Pancreas (tissue), 10 donors: ENCODE results near the gene TLCD1. TPM values are rescaled to one million over a fixed set of nuclear protein-coding genes. Genes with fewer than 3 reads are reported as not detected.

Source experiments
- ATAC-seq, 4 donors: fragments of 200-7000 bp; cut with Tn5 transposase; one replicate each; pipeline versions ENCODE4 v1.8.0 to v1.9.1; 2020; ENCODE audit warnings: mild to moderate bottlenecking in 4 of 4, moderate library complexity in 4 of 4
- DNase-seq, 6 donors: peaks; one replicate each; pipeline ENCODE4 v3.0.0-alpha.2; 2020
- FAIRE-seq: peaks from 2 replicates; lab custom pipeline; 2012; peaks lifted over from hg19 to GRCh38; lab: Jason Lieb, UNC
- H3K27ac ChIP-seq, 4 donors: fragments of 200-600 bp; sonication (generic); 1 replicate in 3 of 4; 2 replicates in 1 of 4; pipeline versions ENCODE4 v1.5.0 to v1.8.0; 2020
- H3K27me3 ChIP-seq, 4 donors: fragments of 200-600 bp; one replicate each; pipeline ENCODE4 v1.8.0; 2021
- H3K36me3 ChIP-seq, 3 donors: fragments of 200-600 bp; sonication (generic) in 1 of 3; one replicate each; pipeline versions ENCODE4 v1.5.0 to v1.8.0; 2020 to 2021
- H3K4me1 ChIP-seq, 3 donors: fragments of 200-600 bp; one replicate each; pipeline ENCODE4 v1.8.0; 2021
- H3K4me3 ChIP-seq, 4 donors: fragments of 200-600 bp; sonication (generic) in 2 of 4; one replicate each; pipeline versions ENCODE4 v1.5.0 to v1.8.0; 2020 to 2021
- H3K9me3 ChIP-seq, 4 donors: fragments of 200-600 bp; one replicate each; pipeline ENCODE4 v1.8.0; 2021
- WGBS, 2 donors: extraction: QIAGEN DNeasy Blood & Tissue Kit; methylation state at CpG; one replicate each; pipeline ENCODE4 v1.1.7; 2013; 5-methylcytosine and 5-hydroxymethylcytosine counted together
- intact Hi-C, 3 donors: fragments of 100-400 bp; cut with DNase I; formaldehyde crosslinking; loops; one replicate each; pipeline versions ENCODE4 v1.11.1 to v1.14.2; 2022
- polyA plus RNA-seq, 2 donors: library from polyadenylated mRNA; stranded (reverse); fragments of 200-250 nt; gene quantifications; one replicate each; pipeline ENCODE4 v1.2.3, GENCODE V29; 2013
- total RNA-seq, 6 donors: library from RNA; stranded (reverse); fragmentation: NEBNext Ultra II Directional in 4 of 6; extraction: Animal tissue kit (Norgen Biotek cat#: 25700) in 4 of 6; gene quantifications; one replicate each; pipeline versions ENCODE4 v1.2.1 to v1.2.4, GENCODE V29; 2021 to 2023
- TF ChIP-seq, protein P1 (sequence below), 4 donors: fragments of 200-600 bp; sonication (generic) in 3 of 4; IDR thresholded peaks; one replicate each; pipeline versions ENCODE4 v1.5.0 to v1.8.0; 2021; ENCODE audit warnings: antibody characterized with exemption in 4 of 4
- donor health status: healthy with polysubstance abuse.
- donor health status: DM: no; HTN: no; CAD: no; lungs with moderate emphysema.
- donor health status: DM: no; HTN: no; CAD: no.
- donor health status: control.
- donor health status: control.
- donor health status: Bipolar disorder and iron deficiency.
- donor health status: DM: yes; HTN: yes; CAD: no.
- donor health status: DM: no; HTN: no; CAD: no.
- donor health status: DM: no; HTN: no; CAD: no.
- donor health status: DM: yes; HTN: yes; CAD: no.

TLCD1 gene
- total and polyA plus RNA-seq, 8 donors = 3.7 to 10.5 (median 5.3) TPM

GRCh38 chr17:28700278-28700677, 25.8 kb downstream of the TLCD1 start:
- no peaks in the 10 kb centered on the region for H3K27me3 ChIP-seq
- H3K4me3 ChIP-seq = no peak overlapping the region
- DNase-seq (no peak), FAIRE-seq (no peak), ATAC-seq (no peak)
- H3K27ac ChIP-seq = no peak overlapping the region
- WGBS, 2 donors = 82 to 85% methylated on average over 8 of the region's 8 CpGs
- intact Hi-C loops = no loop called here
- H3K9me3 ChIP-seq = no peaks in the 10 kb centered on the region
- peaks cover 9 to 72% (median 61%) of the 10 kb centered on the region in 3 donors for H3K36me3 ChIP-seq
- H3K4me1 ChIP-seq = no peaks in the 10 kb centered on the region
- TF ChIP-seq, protein P1, sequence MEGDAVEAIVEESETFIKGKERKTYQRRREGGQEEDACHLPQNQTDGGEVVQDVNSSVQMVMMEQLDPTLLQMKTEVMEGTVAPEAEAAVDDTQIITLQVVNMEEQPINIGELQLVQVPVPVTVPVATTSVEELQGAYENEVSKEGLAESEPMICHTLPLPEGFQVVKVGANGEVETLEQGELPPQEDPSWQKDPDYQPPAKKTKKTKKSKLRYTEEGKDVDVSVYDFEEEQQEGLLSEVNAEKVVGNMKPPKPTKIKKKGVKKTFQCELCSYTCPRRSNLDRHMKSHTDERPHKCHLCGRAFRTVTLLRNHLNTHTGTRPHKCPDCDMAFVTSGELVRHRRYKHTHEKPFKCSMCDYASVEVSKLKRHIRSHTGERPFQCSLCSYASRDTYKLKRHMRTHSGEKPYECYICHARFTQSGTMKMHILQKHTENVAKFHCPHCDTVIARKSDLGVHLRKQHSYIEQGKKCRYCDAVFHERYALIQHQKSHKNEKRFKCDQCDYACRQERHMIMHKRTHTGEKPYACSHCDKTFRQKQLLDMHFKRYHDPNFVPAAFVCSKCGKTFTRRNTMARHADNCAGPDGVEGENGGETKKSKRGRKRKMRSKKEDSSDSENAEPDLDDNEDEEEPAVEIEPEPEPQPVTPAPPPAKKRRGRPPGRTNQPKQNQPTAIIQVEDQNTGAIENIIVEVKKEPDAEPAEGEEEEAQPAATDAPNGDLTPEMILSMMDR (IDR thresholded peaks at IDR 0.05) = no peak

DNA sequence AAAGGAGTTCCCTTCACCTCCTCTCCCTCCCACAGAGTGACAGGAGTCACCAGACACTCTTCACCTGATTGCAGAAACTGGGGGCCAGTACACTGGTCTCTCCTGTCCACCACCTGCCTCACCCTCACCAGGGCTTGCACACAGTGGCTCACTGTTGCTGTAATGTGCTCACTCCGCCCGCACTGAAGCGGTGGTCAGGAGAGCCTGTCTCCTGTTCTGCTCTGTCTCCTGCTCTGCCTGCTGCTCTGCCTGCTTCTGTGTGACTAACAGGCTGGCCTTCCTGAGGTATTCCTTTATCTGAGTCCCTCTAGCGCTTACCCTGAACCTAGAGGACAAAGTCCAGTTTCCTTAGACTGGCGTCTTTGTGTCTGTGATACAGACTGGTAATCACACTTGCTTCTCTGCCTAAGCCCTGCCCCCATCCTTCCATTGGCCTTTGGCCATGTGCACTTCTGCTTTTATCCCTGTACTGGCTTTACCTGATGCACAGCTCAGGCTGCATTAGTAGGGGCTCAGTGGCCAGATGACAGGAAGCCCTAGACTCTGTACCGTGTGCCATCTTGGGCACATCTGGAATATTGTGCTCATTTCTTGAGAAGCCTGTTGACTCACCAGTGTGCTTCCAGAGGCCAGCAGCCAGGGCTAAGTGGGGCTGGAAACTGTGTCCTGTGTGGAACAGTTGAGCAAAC, 27.6 kb downstream of the TLCD1 start:
- no peaks in the 10 kb centered on the region for H3K4me1 ChIP-seq
- ATAC-seq (peak; percentile 27 to 85 (median 69)), DNase-seq (no peak), FAIRE-seq (no peak)
- 61 to 64% methylated on average over 6 of the region's 6 CpGs for WGBS, 2 donors
- H3K27me3 ChIP-seq = no peaks in the 10 kb centered on the region
- H3K9me3 ChIP-seq = no peaks in the 10 kb centered on the region
- H3K27ac ChIP-seq = peak overlapping the region in 1 of 4 donors; percentile 5
- H3K36me3 ChIP-seq = peaks cover 9 to 91% (median 79%) of the 10 kb centered on the region in 3 donors
- no peak overlapping the region for H3K4me3 ChIP-seq
- TF ChIP-seq, protein P1 (IDR thresholded peaks at IDR 0.05) = no peak
- intact Hi-C loops = no loop called here

GRCh38 chr17:28693869-28694268, 32.2 kb downstream of the TLCD1 start:
- ATAC-seq (no peak), DNase-seq (no peak), FAIRE-seq (no peak)
- TF ChIP-seq, protein P1 (IDR thresholded peaks at IDR 0.05) = no peak
- Histone ChIP-seq H3K4me1 (no peaks in the 10 kb centered on the region), H3K27me3 (no peaks in the 10 kb centered on the region), H3K9me3 (no peaks in the 10 kb centered on the region), H3K4me3 (no peak overlapping the region), H3K27ac (no peak overlapping the region), H3K36me3 (peaks cover 9 to 79% (median 68%) of the 10 kb centered on the region in 3 donors)
- WGBS, 2 donors = 96 to 100% methylated on average over 1 of the region's 1 CpG
- intact Hi-C loops = no loop called here

DNA sequence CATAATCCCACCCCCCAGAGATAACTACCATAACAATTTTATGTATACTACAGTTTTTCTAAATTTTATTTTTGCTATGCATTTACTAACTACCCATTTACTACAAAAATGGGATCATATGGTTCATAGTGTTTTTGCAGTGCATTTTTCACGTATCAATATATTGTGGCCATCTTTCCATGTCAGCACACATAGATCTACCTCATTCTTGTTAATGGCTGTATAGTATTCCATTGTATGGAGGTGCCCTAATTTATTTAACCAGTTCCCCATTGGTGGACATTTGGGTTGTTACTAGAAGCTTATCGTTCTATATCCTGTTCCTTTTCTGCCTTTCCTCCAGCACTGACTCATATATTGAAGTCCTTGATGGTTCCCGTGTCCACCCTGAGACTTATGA, 37.0 kb downstream of the TLCD1 start:
- H3K9me3 ChIP-seq = no peaks in the 10 kb centered on the region
- no peak overlapping the region for H3K27ac ChIP-seq
- FAIRE-seq = no peak
- peaks cover 5 to 77% (median 66%) of the 10 kb centered on the region in 3 donors for H3K36me3 ChIP-seq
- TF ChIP-seq, protein P1 (IDR thresholded peaks at IDR 0.05) = no peak
- H3K27me3 ChIP-seq = no peaks in the 10 kb centered on the region
- H3K4me1 ChIP-seq = no peaks in the 10 kb centered on the region
- intact Hi-C loops = no loop called here
- WGBS, 2 donors = 97 to 100% methylated on average over 3 of the region's 3 CpGs
- no peak overlapping the region for H3K4me3 ChIP-seq
- no peak for ATAC-seq
- no peak for DNase-seq

DNA sequence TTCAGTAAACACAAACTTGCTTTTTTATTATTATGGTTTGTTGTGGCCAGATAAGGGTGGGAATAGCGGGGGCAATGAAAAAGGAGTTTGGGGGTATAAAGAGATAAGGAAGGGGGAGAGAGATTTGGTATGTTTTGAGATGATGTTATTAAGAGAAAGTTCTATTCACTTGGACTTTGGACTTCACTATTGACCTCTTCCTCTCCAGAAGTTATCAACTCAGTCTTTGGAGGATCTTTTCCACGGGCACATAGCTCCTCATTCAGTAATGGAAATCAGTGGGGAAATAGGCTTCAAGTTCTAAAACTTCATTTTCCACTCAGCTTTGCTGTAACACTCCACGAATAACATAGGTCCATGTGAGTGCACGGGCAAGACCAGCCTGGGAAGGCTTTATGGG, 37.6 kb downstream of the TLCD1 start:
- 83 to 88% methylated on average over 4 of the region's 4 CpGs for WGBS, 2 donors
- intact Hi-C loops = no loop called here

More for the DNA sequence above, 37.6 kb downstream of the TLCD1 start:
- TF ChIP-seq, protein P1 (IDR thresholded peaks at IDR 0.05) = no peak
- H3K9me3 ChIP-seq = no peaks in the 10 kb centered on the region
- H3K36me3 ChIP-seq = peaks cover 5 to 77% (median 63%) of the 10 kb centered on the region in 3 donors
- ATAC-seq (no peak), FAIRE-seq (no peak), DNase-seq (no peak)
- no peaks in the 10 kb centered on the region for H3K4me1 ChIP-seq
- no peak overlapping the region for H3K27ac ChIP-seq
- no peak overlapping the region for H3K4me3 ChIP-seq
- no peaks in the 10 kb centered on the region for H3K27me3 ChIP-seq
